Endometrial microvascular endothelial cells (primary cell): ENCODE results near the gene CD48. TPM values are rescaled to one million over a fixed set of nuclear protein-coding genes. Genes with fewer than 3 reads are reported as not detected.

Source experiments
- in situ Hi-C: cut with HindIII; loops from 2 replicates; pipeline ENCODE4 v1.10.0; 2017; ENCODE audit warnings: low sequenced_read_pairs, low pct_unique_long_range_greater_than_20kb; ENCODE audit errors: inconsistent ontology term
- total RNA-seq: library from RNA; depleted of rRNA; stranded (reverse); fragments of >200 nt; gene quantifications from one replicate; pipeline ENCODE4 v1.2.3, GENCODE V29; 2015; ENCODE audit errors: inconsistent ontology term

CD48 gene
- total RNA-seq, 1 donor from 2014 or later, result not detected

- in situ Hi-C loops, result no loop called here
These were observed 69.4 kb downstream of the CD48 start for GRCh38 chr1:160642281-160642644.

- in situ Hi-C loops, result no loop called here
These were observed 70.0 kb downstream of the CD48 start for GRCh38 chr1:160641323-160642280.

GRCh38 chr1:160640359-160641123 lies 71.1 kb downstream of the CD48 start:
- in situ Hi-C loops, result no loop called here

- in situ Hi-C loops, result no loop called here
These were observed 72.0 kb downstream of the CD48 start for GRCh38 chr1:160639652-160640051.

GRCh38 chr1:160638926-160639325 lies 72.7 kb downstream of the CD48 start:
- in situ Hi-C loops, result no loop called here

GRCh38 chr1:160638540-160638857 lies 73.1 kb downstream of the CD48 start:
- in situ Hi-C loops, result no loop called here

- in situ Hi-C loops, result no loop called here
These were observed 73.6 kb downstream of the CD48 start for GRCh38 chr1:160637821-160638539.

- in situ Hi-C loops, result no loop called here
These were observed 74.6 kb downstream of the CD48 start for GRCh38 chr1:160637065-160637464.

GRCh38 chr1:160636547-160636946 lies 75.1 kb downstream of the CD48 start:
- in situ Hi-C loops, result no loop called here

GRCh38 chr1:160636076-160636475 lies 75.5 kb downstream of the CD48 start:
- in situ Hi-C loops, result no loop called here

GRCh38 chr1:160634543-160635491 lies 76.8 kb downstream of the CD48 start:
- in situ Hi-C loops, result no loop called here

GRCh38 chr1:160633330-160633903 lies 78.2 kb downstream of the CD48 start:
- in situ Hi-C loops, result no loop called here

GRCh38 chr1:160631983-160632625 lies 79.5 kb downstream of the CD48 start:
- in situ Hi-C loops, result no loop called here

- in situ Hi-C loops, result no loop called here
These were observed 80.8 kb downstream of the CD48 start for GRCh38 chr1:160630523-160631451.

- in situ Hi-C loops, result no loop called here
These were observed 82.1 kb downstream of the CD48 start for GRCh38 chr1:160629286-160630210.

- in situ Hi-C loops, result no loop called here
These were observed 82.8 kb downstream of the CD48 start for GRCh38 chr1:160628799-160629263.
